ENCODE data around the gene PTTG1IP. TPM values are rescaled to one million over a fixed set of nuclear protein-coding genes. Genes with fewer than 3 reads are reported as not detected.

The PTTG1IP gene
- total and polyA plus RNA-seq, 2 of the 13 experiments (the other 11 are each of a cell fraction or from before 2014, with no cell fraction given), result 161 to 700 TPM

- peak; percentile 85 for TF ChIP-seq ARID4A (CRISPR knock-in tag; IDR thresholded peaks at IDR 0.05; ENCODE audit: borderline replicate concordance)
- peak; percentile 42; the same call in 1 of the 2 replicates for TF ChIP-seq ETV5 (CRISPR knock-in tag; IDR thresholded peaks at IDR 0.05; ENCODE audit: borderline replicate concordance)
- TF ChIP-seq SAFB2 (CRISPR knock-in tag; IDR thresholded peaks at IDR 0.05; ENCODE audit: borderline replicate concordance, low read depth), result peak; percentile 25; the same call in 1 of the 2 replicates
- TF ChIP-seq, protein P1, sequence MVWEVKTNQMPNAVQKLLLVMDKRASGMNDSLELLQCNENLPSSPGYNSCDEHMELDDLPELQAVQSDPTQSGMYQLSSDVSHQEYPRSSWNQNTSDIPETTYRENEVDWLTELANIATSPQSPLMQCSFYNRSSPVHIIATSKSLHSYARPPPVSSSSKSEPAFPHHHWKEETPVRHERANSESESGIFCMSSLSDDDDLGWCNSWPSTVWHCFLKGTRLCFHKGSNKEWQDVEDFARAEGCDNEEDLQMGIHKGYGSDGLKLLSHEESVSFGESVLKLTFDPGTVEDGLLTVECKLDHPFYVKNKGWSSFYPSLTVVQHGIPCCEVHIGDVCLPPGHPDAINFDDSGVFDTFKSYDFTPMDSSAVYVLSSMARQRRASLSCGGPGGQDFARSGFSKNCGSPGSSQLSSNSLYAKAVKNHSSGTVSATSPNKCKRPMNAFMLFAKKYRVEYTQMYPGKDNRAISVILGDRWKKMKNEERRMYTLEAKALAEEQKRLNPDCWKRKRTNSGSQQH (CRISPR knock-in tag; IDR thresholded peaks at IDR 0.05; ENCODE audit: low read depth), result peak; percentile 60; the same call in 1 of the 2 replicates
- peak; percentile 46; the same call in 1 of the 2 replicates for TF ChIP-seq FOSL2 (CRISPR knock-in tag; IDR thresholded peaks at IDR 0.05)
- TF ChIP-seq MIXL1 (CRISPR knock-in tag; IDR thresholded peaks at IDR 0.05), result peak; percentile 33; the same call in 1 of the 2 replicates
- peak; percentile 33 for TF ChIP-seq HNRNPLL (IDR thresholded peaks at IDR 0.05; ENCODE audit: low read depth, low read length, poor library complexity, severe bottlenecking)
- TF ChIP-seq NCOR1 (IDR thresholded peaks at IDR 0.05; ENCODE audit: borderline replicate concordance, low read length), result peak; percentile 98
- TF ChIP-seq NRL (CRISPR knock-in tag; IDR thresholded peaks at IDR 0.05; ENCODE audit: borderline replicate concordance), result peak; percentile 42; the same call in 1 of the 2 replicates
- TF ChIP-seq ZBTB25 (CRISPR knock-in tag; IDR thresholded peaks at IDR 0.05), result 0 out of 2 replicates have a peak, but pooled peaks have one; percentile 36
- peak; percentile 53; the same call in 1 of the 2 replicates for TF ChIP-seq ZNF782 (CRISPR knock-in tag; IDR thresholded peaks at IDR 0.05; ENCODE audit: borderline replicate concordance)
- TF ChIP-seq TBX2 (CRISPR knock-in tag; IDR thresholded peaks at IDR 0.05; ENCODE audit: borderline replicate concordance), result peak; percentile 66; the same call in 1 of the 2 replicates
- TF ChIP-seq AKAP8 (CRISPR knock-in tag; IDR thresholded peaks at IDR 0.05), result peak; percentile 67; the same call in 1 of the 2 replicates
Measured at GRCh38 chr21:44912506-44913412, 39.3 kb upstream of the PTTG1IP start (continued).

Measured in HepG2 (cell line).